Sigmoid colon (tissue), 4 donors: ENCODE measurements around the gene CNIH3.

Source experiments
- CTCF ChIP-seq, 4 experiments: fragments of 450-650 bp in 3 of 4; fragments of 200-600 bp in 1 of 4; IDR thresholded peaks; one replicate each; pipeline ENCODE4 v1.5.1; 2016 to 2019; ENCODE audit warnings: antibody characterized with exemption in 4 of 4, mild to moderate bottlenecking in 3 of 4, moderate library complexity in 2 of 4
- EP300 ChIP-seq, 4 donors: sonication (generic); formaldehyde crosslinking; IDR thresholded peaks; one replicate each; pipeline ENCODE4 v1.6.1; 2017; ENCODE audit warnings: antibody characterized with exemption in 4 of 4

GRCh38 chr1:224782281-224783000, 166.3 kb downstream of the CNIH3 start:
- TF ChIP-seq EP300 (IDR thresholded peaks at IDR 0.05) (no peak), CTCF (IDR thresholded peaks at IDR 0.05) (no peak)
